Hippocampal formation (tissue), 2 donors: Measurements from ENCODE around the gene USP33.
"Not testable (repeated sequence)": the region's sequence is repeated elsewhere in the genome, so short reads cannot be mapped to it uniquely, and the experiment has no call there.

Source experiments
- DNase-seq, 2 donors: peaks; one replicate each; lab custom pipeline; 2025; lab: John Stamatoyannopoulos, UW

The USP33 gene

DNA sequence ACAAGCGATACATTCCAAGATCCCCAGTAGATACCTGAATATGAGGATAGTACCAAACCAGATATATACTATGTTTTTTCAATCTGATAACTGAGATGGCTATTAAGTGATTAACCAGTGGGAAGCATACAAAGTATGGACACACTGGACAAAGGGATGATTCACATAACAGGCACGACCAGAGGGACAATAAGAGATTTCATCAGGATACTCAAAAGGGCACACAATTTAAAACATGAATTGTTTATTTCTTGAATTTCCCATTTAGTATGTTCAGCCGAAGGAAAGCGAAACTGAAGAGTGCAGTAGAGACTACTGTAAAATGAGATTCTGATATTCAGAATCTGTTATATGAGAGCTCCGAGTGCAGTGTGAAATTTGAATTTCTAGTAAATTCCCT lies 87.8 kb downstream of the USP33 start:
- DNase-seq, result peak in 1 of 2 donors; percentile 76

DNA sequence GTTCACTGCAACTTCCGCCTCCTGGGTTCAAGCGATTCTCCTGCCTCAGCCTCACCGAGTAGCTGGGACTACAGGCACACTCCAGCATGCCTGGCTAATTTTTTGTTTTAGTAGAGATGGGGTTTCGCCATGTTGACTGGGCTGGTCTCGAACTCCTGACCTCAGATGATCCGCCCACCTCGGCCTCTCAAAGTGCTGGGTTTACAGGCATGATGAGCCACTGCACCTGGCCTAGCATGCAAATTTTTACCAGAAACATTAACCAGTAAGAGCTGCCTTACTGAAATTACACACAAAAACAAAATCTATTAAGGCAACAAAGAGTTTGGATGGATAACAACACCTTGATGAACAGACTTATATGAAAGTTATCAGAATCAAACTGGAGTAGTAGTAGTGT lies 89.3 kb downstream of the USP33 start:
- no peak for DNase-seq

DNA sequence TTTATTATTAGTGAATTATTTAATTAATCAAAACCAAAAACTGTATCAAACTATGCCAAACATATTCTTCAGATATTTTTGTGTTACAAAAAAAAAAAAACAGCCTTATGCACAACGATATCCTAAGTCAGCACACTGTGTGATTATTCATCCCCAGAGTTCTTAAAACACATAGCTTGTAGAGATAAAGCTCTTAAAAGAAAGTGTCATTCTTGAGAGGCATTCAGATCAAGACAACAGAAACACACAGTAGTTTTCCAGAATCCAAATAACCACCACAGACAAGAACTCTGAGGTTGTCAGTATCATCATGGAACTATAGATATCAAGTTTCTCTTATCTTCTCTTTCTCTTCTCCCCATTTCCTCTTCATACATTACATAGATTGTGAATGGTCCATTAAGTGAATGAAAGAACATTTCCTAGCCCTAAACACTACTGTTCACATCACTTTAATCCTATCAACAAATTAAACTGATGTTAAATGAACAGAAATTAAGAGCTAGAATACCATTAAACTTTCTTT lies 90.7 kb downstream of the USP33 start:
- DNase-seq, result no peak

DNA sequence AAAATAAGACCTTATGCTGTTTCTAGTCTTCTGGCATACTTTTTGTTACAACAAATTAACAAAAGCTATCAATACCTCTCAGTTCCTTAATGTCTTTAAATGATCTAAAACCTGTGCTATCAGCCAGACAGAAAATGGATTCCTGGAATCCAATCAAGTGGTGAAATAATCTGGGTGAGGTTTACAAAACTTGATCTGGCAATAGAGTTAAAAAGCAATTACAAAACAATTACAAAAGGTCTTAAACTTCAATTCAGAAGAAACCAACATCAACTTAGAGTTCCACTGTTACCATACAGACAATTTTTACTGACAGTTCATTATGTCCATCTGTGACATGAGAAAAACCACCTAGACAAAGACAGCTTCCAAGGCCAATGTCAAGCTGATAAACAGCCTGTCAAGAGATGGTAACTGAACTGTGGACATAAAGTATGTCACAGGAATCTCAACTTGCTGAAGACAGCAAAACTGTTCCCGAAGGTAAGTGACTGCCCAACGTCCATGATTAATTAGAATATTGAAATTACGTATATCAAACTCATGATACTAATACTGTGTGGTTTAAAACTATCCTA lies 94.6 kb downstream of the USP33 start:
- no peak for DNase-seq

DNA sequence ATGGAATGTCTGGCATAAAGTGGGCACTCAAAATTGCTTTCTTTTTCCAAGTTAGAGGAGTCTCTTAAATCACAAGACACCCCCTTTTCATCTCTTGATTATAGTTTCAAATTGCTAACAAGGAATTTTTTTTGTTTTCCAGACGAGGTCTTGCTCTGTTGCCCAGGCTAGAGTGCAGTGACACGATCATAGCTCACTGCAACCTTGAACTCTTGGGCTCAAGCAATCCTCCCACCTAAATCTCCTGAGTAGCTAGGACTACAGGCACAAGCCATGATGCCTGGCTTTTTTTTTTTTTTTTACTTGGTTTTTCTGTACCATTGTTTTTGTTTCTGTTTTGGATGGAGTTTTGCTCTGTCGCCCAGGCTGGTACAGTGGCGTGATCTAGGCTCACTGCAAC lies 98.0 kb downstream of the USP33 start:
- no peak for DNase-seq

DNA sequence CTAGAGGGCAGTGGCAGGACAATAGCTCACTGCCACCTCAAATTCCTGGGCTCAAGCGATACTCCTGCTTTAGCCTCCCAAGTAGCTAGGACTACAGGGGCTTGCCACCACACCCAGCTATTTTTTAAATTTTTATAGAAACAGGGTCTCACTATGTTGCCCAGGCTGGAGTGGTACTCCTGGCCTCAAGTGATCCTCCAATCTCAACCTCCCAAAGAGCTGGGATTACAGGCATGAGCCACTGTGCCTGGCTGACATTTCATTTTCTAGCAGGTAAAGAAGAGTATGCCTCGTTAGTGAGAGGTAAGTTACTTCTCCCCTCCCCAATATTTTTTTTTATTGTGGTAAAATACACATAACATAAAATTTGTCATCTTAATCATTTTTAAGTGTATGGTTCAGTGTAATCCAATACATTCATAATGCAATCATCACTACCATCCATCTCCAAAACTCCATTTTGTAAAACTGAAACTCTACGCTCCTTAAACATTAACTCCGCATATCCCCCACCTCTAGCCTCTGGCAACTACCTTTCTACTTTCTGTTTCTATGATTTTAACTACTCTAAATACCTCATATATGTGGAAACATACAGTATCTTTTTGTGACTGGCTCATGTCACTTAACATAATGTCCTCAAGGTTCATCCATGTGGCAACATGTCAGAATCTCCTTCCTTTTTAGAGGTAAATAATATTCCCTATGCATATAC lies 99.6 kb downstream of the USP33 start:
- no peak for DNase-seq

DNA sequence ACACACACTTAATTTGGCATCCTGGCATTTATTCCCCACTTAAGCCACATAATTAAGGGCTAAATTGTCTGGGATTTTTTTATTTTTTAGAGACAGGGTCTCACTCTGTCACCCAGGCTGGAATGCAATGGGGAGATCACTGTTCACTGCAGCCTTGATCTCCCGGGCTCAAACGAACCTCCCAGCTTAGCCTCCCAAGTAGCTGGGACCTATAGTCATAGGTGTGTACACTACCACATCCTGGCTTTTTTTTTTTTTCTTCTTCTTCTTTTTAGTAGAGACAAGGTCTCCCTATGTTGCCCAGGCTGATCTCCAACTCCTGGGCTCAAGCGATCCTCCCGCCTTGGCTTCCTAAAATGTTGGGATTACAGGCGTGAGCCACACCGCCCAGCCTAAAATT lies 101.4 kb downstream of the USP33 start:
- no peak for DNase-seq

DNA sequence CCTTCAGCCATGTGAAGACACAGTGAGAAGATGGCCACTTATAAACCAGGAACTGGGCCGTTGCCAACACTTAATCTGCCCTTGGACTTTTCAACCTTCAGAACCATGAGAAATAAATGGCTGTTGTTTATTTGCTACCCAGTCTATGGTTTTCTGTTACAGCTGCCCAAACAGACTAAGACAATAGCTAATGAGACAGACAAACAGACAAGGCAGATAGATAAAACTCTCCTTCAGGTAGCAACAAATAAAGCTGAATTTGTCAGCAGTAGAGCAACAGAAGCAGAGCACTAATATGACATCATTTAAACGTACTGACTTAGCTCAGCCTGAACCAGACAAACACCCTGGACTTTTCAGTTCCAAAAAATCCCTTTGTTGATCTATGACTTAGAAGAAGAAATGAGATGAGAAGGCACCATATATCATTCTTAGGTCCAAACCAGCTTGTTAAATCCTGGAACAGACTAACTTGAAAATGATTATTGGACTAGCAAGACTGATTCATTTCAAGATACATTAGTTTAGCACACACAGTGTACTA lies 104.1 kb downstream of the USP33 start:
- no peak for DNase-seq

DNA sequence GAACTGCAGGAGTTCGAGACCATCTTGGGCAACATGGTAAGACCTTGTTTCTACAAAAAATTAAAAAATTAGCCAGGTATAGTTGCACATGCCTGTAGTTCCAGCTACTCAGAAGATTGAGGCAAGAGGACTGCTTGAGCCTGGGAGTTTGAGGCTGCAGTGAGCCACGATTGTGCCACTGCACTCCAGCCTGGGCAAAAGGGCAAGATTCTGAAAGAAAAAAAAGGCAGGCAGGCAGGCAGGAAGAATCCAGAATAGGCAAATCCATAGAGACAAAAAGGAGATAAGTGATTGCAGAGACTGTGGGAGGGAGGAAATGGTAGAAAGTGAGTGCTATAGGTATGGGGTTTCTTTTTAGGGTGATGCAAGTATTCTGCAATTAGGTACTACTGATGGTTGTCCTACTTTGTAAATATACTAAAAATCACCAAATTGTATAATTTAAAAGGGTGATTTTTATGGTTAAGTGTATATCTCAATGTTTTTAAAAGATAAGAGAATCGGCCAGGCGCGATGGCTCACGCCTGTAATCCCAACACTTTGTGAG lies 106.6 kb downstream of the USP33 start:
- DNase-seq, result no peak

DNA sequence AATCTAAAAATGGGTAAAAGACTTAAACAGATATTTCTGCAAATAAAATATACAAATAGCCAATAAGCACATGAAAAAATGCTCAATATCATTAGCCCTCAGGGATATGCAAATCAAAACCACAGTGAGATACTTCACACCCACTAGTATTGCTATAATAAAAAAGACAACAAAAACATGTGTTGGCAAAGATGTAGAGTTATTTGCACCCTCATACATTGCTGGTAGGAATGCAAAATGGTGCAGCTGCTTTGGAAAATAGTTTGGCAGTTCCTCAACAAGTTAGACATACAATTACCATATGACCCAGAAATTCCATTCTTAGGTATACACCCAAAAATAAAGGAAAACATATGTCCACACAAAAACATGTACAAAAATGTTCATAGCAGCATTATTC lies 107.4 kb downstream of the USP33 start:
- DNase-seq, result no peak

DNA sequence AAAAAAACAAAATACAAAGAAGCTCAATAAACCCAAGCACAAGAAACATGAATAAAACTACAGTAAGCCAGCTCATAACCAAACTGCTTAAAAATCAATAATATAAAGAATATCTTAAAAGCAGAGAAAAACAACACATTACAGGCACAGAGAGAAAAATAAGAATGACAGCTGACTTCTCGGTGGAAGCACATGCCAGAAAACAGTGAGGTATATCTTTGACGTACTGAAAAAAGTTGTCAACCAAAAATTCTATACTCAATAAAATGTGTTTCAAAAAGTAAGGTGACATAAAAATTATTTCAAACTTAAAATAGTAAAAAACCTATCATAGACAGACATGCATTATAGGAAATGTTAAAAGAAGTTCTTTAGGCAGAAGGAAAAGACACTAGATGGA lies 110.5 kb downstream of the USP33 start:
- DNase-seq, result no peak

DNA sequence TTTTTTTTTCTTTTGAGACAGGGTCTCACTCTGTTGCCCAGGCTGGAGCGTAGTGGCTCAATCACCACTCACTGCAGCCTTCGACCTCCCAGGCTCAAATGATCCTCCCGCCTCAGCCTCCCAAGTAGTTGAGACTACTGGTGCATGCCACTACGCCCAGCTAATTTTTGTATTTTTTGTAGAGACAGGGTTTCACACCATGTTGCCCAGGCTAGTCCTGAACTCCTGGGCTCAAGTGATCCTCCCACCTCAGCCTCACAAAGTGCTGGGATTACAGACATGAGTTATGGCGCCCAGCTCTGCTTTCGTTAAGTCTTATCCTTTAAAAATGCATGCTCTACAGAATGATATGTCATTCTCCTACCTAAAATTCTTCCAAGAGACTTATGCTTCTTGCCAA lies 113.4 kb downstream of the USP33 start:
- DNase-seq, result not testable (repeated sequence)
